Stimulated activated CD8-positive, alpha-beta memory T cell treated with anti-CD3 and anti-CD28 coated beads, Interleukin-4, amount 100 ng/mL, for 48 hours (primary cell): ENCODE data around the gene SYT6.
A peak's percentile ranks its signal among the peaks of the same experiment; 100 is the strongest.
"Not testable (repeated sequence)": the region's sequence is repeated elsewhere in the genome, so short reads cannot be mapped to it uniquely, and the experiment has no call there.

Experiments
- DNase-seq: peaks from one replicate; pipeline ENCODE4 v3.0.0-alpha.2; 2020

Gene SYT6

GRCh38 chr1:114063544-114063943 lies 90.1 kb downstream of the SYT6 start:
- DNase-seq: no peak

GRCh38 chr1:114062477-114063099 lies 91.1 kb downstream of the SYT6 start:
- no peak for DNase-seq

GRCh38 chr1:114061121-114061830 lies 92.4 kb downstream of the SYT6 start:
- no peak for DNase-seq

DNA sequence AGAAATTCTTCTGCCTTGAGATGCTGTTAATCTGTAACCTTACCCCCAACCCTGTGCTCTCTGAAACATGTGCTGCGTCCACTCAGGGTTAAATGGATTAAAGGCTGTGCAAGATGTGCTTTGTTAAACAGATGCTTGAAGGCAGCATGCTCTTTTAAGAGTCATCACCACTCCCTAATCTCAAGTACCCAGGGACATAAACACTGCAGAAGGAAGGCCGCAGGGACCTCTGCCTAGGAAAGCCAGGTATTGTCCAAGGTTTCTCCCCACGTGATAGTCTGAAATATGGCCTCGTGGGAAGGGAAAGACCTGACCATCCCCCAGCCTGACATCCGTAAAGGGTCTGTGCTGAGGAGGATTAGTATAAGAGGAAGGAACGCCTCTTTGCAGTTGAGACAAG lies 95.4 kb downstream of the SYT6 start:
- DNase-seq: not testable (repeated sequence)

- DNase-seq: no peak
Observed at GRCh38 chr1:114054148-114054547, 99.5 kb downstream of the SYT6 start.

DNA sequence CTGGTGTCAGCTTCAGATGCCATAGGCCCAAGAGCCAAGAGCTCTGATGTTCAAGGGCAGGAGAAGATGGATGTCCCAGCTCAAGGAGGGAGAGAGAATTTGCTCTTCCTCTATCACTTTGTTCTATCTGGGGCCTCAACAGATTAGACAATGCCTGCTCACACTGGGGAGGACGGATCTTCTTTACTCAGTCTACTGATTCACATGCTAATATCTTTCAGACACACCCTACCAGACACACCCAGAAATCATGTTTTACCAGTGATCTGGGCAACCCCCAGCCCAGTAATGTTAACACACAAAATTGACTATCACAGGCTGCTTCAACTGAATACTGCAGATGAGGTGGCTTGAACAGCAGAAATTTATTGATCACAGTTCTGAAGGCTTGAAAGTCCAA lies 105.4 kb downstream of the SYT6 start:
- no peak for DNase-seq

DNA sequence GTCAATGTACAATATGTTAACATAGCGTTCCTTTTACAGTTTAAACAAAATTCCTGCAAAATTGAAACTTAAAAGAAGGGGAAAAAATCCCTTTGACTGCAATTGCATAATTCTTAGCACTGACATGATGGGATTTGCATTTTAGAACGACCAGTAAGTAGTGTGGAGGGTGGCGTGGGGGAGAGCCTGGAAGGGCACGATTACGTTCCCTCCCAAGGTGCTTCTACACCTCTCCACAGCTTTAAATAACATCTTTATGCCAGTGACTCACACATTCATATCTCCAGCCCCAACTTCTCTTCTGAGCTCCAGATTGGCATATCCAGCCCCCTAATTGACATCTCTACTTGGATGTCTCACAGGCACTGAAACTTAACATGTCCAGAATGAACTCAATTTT lies 110.1 kb downstream of the SYT6 start:
- DNase-seq: no peak

DNA sequence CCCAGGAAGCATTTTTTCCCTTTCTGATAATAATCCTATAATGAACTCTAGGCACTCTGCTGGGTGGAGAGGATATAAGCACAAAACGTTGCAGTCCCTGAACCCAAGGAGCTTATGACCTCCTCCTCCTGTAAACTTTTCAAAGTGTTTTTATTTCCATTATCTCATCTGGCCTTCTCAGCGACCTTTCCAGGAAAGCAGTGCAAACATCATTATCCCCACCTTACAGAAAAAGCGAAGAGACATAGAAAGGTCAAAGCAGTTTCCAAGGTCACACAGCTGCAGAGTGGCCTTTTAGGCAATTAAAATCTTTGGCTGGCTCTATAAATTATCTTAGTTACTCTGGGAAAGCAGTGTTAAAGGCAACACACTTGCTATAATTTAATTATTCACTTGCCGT lies 110.6 kb downstream of the SYT6 start:
- no peak for DNase-seq

GRCh38 chr1:114040273-114041015 lies 113.2 kb downstream of the SYT6 start:
- DNase-seq: peak; percentile 24
